Keratinocyte (primary cell): ENCODE data around the gene SORBS2. TPM values are rescaled to one million over a fixed set of nuclear protein-coding genes. Genes with fewer than 3 reads are reported as not detected.
A peak's percentile ranks its signal among the peaks of the same experiment; 100 is the strongest.

Experiments used
- DNase-seq: peaks from one replicate; pipeline ENCODE4 v3.0.0-alpha.2; 2011; ENCODE audit warnings: low read depth, missing footprints, low spot score
- FAIRE-seq: peaks from 2 replicates; lab custom pipeline; 2011; peaks lifted over from hg19 to GRCh38; lab: Jason Lieb, UNC
- H2AFZ ChIP-seq: 2 replicates; pipeline ENCODE4 v1.6.0; 2012; ENCODE audit warnings: low read length, control low read depth, inconsistent platforms; ENCODE audit not compliant: control insufficient read depth
- H3K27ac ChIP-seq: 2 replicates; pipeline ENCODE4 v1.5.1; 2011; ENCODE audit warnings: low read length; ENCODE audit not compliant: control insufficient read depth, insufficient read depth
- H3K27me3 ChIP-seq: 3 replicates; pipeline ENCODE4 v1.6.0; 2011; ENCODE audit warnings: low read length; ENCODE audit not compliant: control insufficient read depth, insufficient read depth; ENCODE audit errors: extremely low read depth
- H3K36me3 ChIP-seq, 2 experiments: 2 replicates in 1 of 2; 3 replicates in 1 of 2; pipeline ENCODE4 v1.5.1; 2011; ENCODE audit warnings: low read length in 2 of 2, mild to moderate bottlenecking in 1 of 2; ENCODE audit not compliant: control insufficient read depth in 2 of 2, insufficient read depth in 2 of 2; ENCODE audit errors: extremely low read depth in 1 of 2
- H3K4me1 ChIP-seq: 3 replicates; pipeline ENCODE4 v1.5.1; 2011; ENCODE audit warnings: low read length; ENCODE audit not compliant: control insufficient read depth, insufficient read depth; ENCODE audit errors: extremely low read depth
- H3K4me2 ChIP-seq: 3 replicates; pipeline ENCODE4 v1.6.0; 2011; ENCODE audit warnings: low read depth, low read length; ENCODE audit not compliant: control insufficient read depth, insufficient read depth; ENCODE audit errors: extremely low read depth
- H3K4me3 ChIP-seq, 3 experiments: fragments of 200-600 bp in 1 of 3; sonication (generic) in 1 of 3; 2 replicates in 2 of 3; 3 replicates in 1 of 3; pipeline ENCODE4 v1.5.1; 2011 to 2016; ENCODE audit warnings: low read length in 3 of 3, mild to moderate bottlenecking in 3 of 3, control low read depth in 2 of 3, inconsistent platforms in 1 of 3, low read depth in 1 of 3, mixed read lengths in 1 of 3, mixed run types in 1 of 3, moderate library complexity in 1 of 3; ENCODE audit not compliant: control insufficient read depth in 2 of 3, insufficient read depth in 2 of 3; ENCODE audit errors: extremely low read depth in 1 of 3
- H3K79me2 ChIP-seq: 2 replicates; pipeline ENCODE4 v1.6.0; 2012; ENCODE audit warnings: low read length; ENCODE audit not compliant: control insufficient read depth, insufficient read depth
- H3K9ac ChIP-seq: 3 replicates; pipeline ENCODE4 v1.6.0; 2011; ENCODE audit warnings: low read length; ENCODE audit not compliant: control insufficient read depth, insufficient read depth; ENCODE audit errors: extremely low read depth
- H3K9me1 ChIP-seq: 3 replicates; pipeline ENCODE4 v1.6.0; 2011; ENCODE audit warnings: low read length; ENCODE audit not compliant: control insufficient read depth, insufficient read depth; ENCODE audit errors: extremely low read depth
- H3K9me3 ChIP-seq: 2 replicates; pipeline ENCODE4 v1.5.1; 2012; ENCODE audit warnings: low read depth, low read length; ENCODE audit not compliant: control insufficient read depth
- H4K20me1 ChIP-seq: 3 replicates; pipeline ENCODE4 v1.6.0; 2011; ENCODE audit warnings: low read length; ENCODE audit not compliant: control insufficient read depth, insufficient read depth; ENCODE audit errors: extremely low read depth
- CTCF ChIP-seq, 3 experiments: IDR thresholded peaks in 1 of 3; conservative IDR thresholded peaks in 1 of 3; optimal IDR thresholded peaks in 1 of 3; 2 replicates in 2 of 3; 3 replicates in 1 of 3; pipeline versions ENCODE3 to v1.5.1; 2011; ENCODE audit warnings: low read length in 3 of 3, mild to moderate bottlenecking in 3 of 3, moderate library complexity in 2 of 3, control low read depth in 1 of 3, inconsistent platforms in 1 of 3; ENCODE audit not compliant: insufficient read depth in 2 of 3; ENCODE audit errors: extremely low read depth in 1 of 3
- EZH2 ChIP-seq: IDR thresholded peaks from one replicate; pipeline ENCODE4 v1.6.1; 2012; ENCODE audit warnings: inconsistent platforms, mild to moderate bottlenecking, low read length, moderate library complexity
- dilution Hi-C: fragments of 300-500 bp; cut with MboI; formaldehyde crosslinking; loops from one replicate; pipeline ENCODE4 v1.7.0; 2020; ENCODE audit warnings: low sequenced_read_pairs; ENCODE audit not compliant: extremely low pct_ligation_motif_present
- polyA plus RNA-seq, 5 experiments: library from polyadenylated mRNA; depleted of rRNA in 3 of 5; stranded (reverse) in 3 of 5; stranded (forward) in 1 of 5; unstranded in 1 of 5; fragments of >200 nt; gene quantifications; 1 replicate in 1 of 5; 2 replicates in 3 of 5; 3 replicates in 1 of 5; pipeline versions ENCODE4 v1.2.1 to v1.2.3, GENCODE V29; 2011 to 2012; ENCODE audit warnings: missing spikeins in 2 of 5, low read depth in 1 of 5, low replicate concordance in 1 of 5

The SORBS2 gene
- polyA plus RNA-seq, 1 donor (not counting 4 experiments of a cell fraction or from before 2014, with no cell fraction given): 0.14 TPM

GRCh38 chr4:185554365-185555126, 257.4 kb downstream of the SORBS2 start:
- no peaks in the 10 kb centered on the region for H3K27me3 ChIP-seq
- H3K79me2 ChIP-seq: no peaks in the 10 kb centered on the region
- H3K4me2 ChIP-seq: no peak overlapping the region
- H3K27ac ChIP-seq: no peak overlapping the region
- no peaks in the 10 kb centered on the region for H3K36me3 ChIP-seq
- peaks cover 3% of the 10 kb centered on the region for H3K4me1 ChIP-seq
- dilution Hi-C loops: no loop called here
- no peak overlapping the region for H3K9ac ChIP-seq
- no peaks in the 10 kb centered on the region for H3K9me1 ChIP-seq
- H2AFZ ChIP-seq: no peak overlapping the region
- H3K4me3 ChIP-seq: no peak overlapping the region
- no peak for FAIRE-seq
- no peak for TF ChIP-seq EZH2
- H3K9me3 ChIP-seq: no peaks in the 10 kb centered on the region
- no peak for DNase-seq
- no peaks in the 10 kb centered on the region for H4K20me1 ChIP-seq

- H3K9me1 ChIP-seq: no peaks in the 10 kb centered on the region
- DNase-seq (no peak), FAIRE-seq (peak; percentile 90)
- no peaks in the 10 kb centered on the region for H3K27me3 ChIP-seq
- H4K20me1 ChIP-seq: no peaks in the 10 kb centered on the region
- no peak overlapping the region for H3K9ac ChIP-seq
- H3K4me2 ChIP-seq: peak overlapping the region; percentile 35
- no peak overlapping the region for H3K27ac ChIP-seq
- no peaks in the 10 kb centered on the region for H3K9me3 ChIP-seq
- H3K79me2 ChIP-seq: no peaks in the 10 kb centered on the region
- peaks cover 3% of the 10 kb centered on the region for H3K4me1 ChIP-seq
- no peak for TF ChIP-seq EZH2
- no peak for TF ChIP-seq CTCF (optimal IDR thresholded peaks at IDR 0.05 in 1 of 3, IDR thresholded peaks at IDR 0.05 in 1 of 3, conservative IDR thresholded peaks at IDR 0.05 in 1 of 3; ENCODE audit: extremely low read depth in 1 of 3, insufficient read depth in 2 of 3, low read length in 3 of 3)
- no peak overlapping the region for H2AFZ ChIP-seq
- dilution Hi-C loops: no loop called here
- no peaks in the 10 kb centered on the region for H3K36me3 ChIP-seq
- H3K4me3 ChIP-seq: no peak overlapping the region
Observed at GRCh38 chr4:185552254-185552653, 259.7 kb downstream of the SORBS2 start.
